ENCODE data around the gene DYNC2I2.
"Not testable (repeated sequence)": the region's sequence is repeated elsewhere in the genome, so short reads cannot be mapped to it uniquely, and the experiment has no call there.

DYNC2I2 gene

GRCh38 chr9:128656416-128657343 is at the start of gene DYNC2I2:
DYNC2I2 (minus strand) TSS chr9:128656847; CDS start chr9:128656726, 121 bp downstream.
- peak; percentile 97 for DNase-seq (ENCODE audit: low read depth in 2 of 2)

- no peak for DNase-seq (ENCODE audit: low read depth in 2 of 2)
Observed at GRCh38 chr9:128706045-128706444, 49.4 kb upstream of the DYNC2I2 start.

- DNase-seq (ENCODE audit: low read depth in 2 of 2): no peak
Observed at GRCh38 chr9:128705051-128705965, 48.7 kb upstream of the DYNC2I2 start.

GRCh38 chr9:128704356-128704670 is 47.7 kb upstream of the DYNC2I2 start:
- no peak for DNase-seq (ENCODE audit: low read depth in 2 of 2)

- DNase-seq (ENCODE audit: low read depth in 2 of 2): no peak
Observed at GRCh38 chr9:128703616-128704355, 47.1 kb upstream of the DYNC2I2 start.

GRCh38 chr9:128702949-128703615 is 46.4 kb upstream of the DYNC2I2 start:
- DNase-seq (ENCODE audit: low read depth in 2 of 2): peak; percentile 16 to 29

- peak; percentile 89 to 95 for DNase-seq (ENCODE audit: low read depth in 2 of 2)
Observed at GRCh38 chr9:128702445-128702948, 45.9 kb upstream of the DYNC2I2 start, which contains the start of gene PKN3. PKN3 (plus strand) TSS chr9:128702503; CDS start chr9:128702916, 413 bp downstream.

GRCh38 chr9:128701227-128701854 is 44.7 kb upstream of the DYNC2I2 start:
- DNase-seq (ENCODE audit: low read depth in 2 of 2): no peak

GRCh38 chr9:128699096-128699795 is 42.6 kb upstream of the DYNC2I2 start:
- not testable (repeated sequence) for DNase-seq (ENCODE audit: low read depth in 2 of 2)

GRCh38 chr9:128696923-128697707 is 40.5 kb upstream of the DYNC2I2 start:
- DNase-seq (ENCODE audit: low read depth in 2 of 2): no peak

- DNase-seq (ENCODE audit: low read depth in 2 of 2): no peak
Observed at GRCh38 chr9:128694344-128694743, 37.7 kb upstream of the DYNC2I2 start.

GRCh38 chr9:128693738-128694137 is 37.1 kb upstream of the DYNC2I2 start:
- not testable (repeated sequence) for DNase-seq (ENCODE audit: low read depth in 2 of 2)

- DNase-seq (ENCODE audit: low read depth in 2 of 2): no peak
Observed at GRCh38 chr9:128690684-128691034, 34.0 kb upstream of the DYNC2I2 start.

- DNase-seq (ENCODE audit: low read depth in 2 of 2): peak in 1 of 2 donors; percentile 41
Observed at GRCh38 chr9:128689820-128690683, 33.4 kb upstream of the DYNC2I2 start.

- peak in 1 of 2 donors; percentile 35 for DNase-seq (ENCODE audit: low read depth in 2 of 2)
Observed at GRCh38 chr9:128689293-128689774, 32.7 kb upstream of the DYNC2I2 start.

- peak; percentile 85 to 94 for DNase-seq (ENCODE audit: low read depth in 2 of 2)
Observed at GRCh38 chr9:128688501-128689292, 32.0 kb upstream of the DYNC2I2 start, which contains the start of gene SET. SET (plus strand) TSS chr9:128689222; CDS start chr9:128689583, 361 bp downstream.

GRCh38 chr9:128687453-128687852 is 30.8 kb upstream of the DYNC2I2 start:
- DNase-seq (ENCODE audit: low read depth in 2 of 2): no peak
